ENCODE data around the gene TSPAN32. TPM values are rescaled to one million over a fixed set of nuclear protein-coding genes. Genes with fewer than 3 reads are reported as not detected.
"Not testable (repeated sequence)": the region's sequence is repeated elsewhere in the genome, so short reads cannot be mapped to it uniquely, and the experiment has no call there.

The TSPAN32 gene
- total and polyA plus RNA-seq, 10 of the 15 experiments (the other 5 are each of a cell fraction or from before 2014, with no cell fraction given) = 0.08 TPM; not detected in 9

- TF ChIP-seq ZNF592 (IDR thresholded peaks at IDR 0.05) = no peak
- TF ChIP-seq TCF7 (IDR thresholded peaks at IDR 0.05; ENCODE audit: borderline replicate concordance) = no peak
- no peak for TF ChIP-seq TCF12 (IDR thresholded peaks at IDR 0.05; ENCODE audit: low read depth, low read length)
- no peak for TF ChIP-seq CBX5 (IDR thresholded peaks at IDR 0.05; ENCODE audit: low read depth)
- no peak for TF ChIP-seq RBBP5 (conservative IDR thresholded peaks at IDR 0.05)
- TF ChIP-seq KLF5 (IDR thresholded peaks at IDR 0.05; ENCODE audit: partially characterized antibody) = no peak
Observed at GRCh38 chr11:2363577-2364370, 62.0 kb downstream of the TSPAN32 start (continued).

- H3K27me3 ChIP-seq (replicated peaks in 1 of 2; ENCODE audit: control insufficient read depth in 2 of 2, insufficient read depth in 2 of 2, low read length in 1 of 2); H3K4me1 ChIP-seq (ENCODE audit: control insufficient read depth, insufficient read depth, low read length); SMC1A ChIA-PET (ENCODE audit: uncharacterized antibody, unreplicated experiment); intact Hi-C loops (cut with micrococcal nuclease; ENCODE audit: unreplicated experiment); BruUV-seq (replicated peaks); H3K27ac ChIP-seq (ENCODE audit: control insufficient read depth, insufficient read depth); H3K9ac ChIP-seq (ENCODE audit: control insufficient read depth, insufficient read depth, low read length); POLR2A ChIA-PET; H3K9me3 ChIP-seq (replicated peaks; ENCODE audit: control insufficient read depth, insufficient read depth, low read length); ATAC-seq; CTCF ChIA-PET; H2AFZ ChIP-seq (ENCODE audit: control insufficient read depth, low read depth, low read length); H3K36me3 ChIP-seq (ENCODE audit: control insufficient read depth in 2 of 2, insufficient read depth in 2 of 2, low read length in 1 of 2); H3K4me2 ChIP-seq (ENCODE audit: control insufficient read depth, insufficient read depth); FAIRE-seq; in situ Hi-C loops (cut with MboI); RAD21 ChIA-PET (ENCODE audit: unreplicated experiment); H4K20me1 ChIP-seq (ENCODE audit: control insufficient read depth, insufficient read depth); H3K4me3 ChIP-seq; DNase-seq (ENCODE audit: low read depth, low spot score); H3K79me2 ChIP-seq (ENCODE audit: control insufficient read depth, insufficient read depth, low read length): not testable (repeated sequence)
- WGBS (ENCODE audit: insufficient coverage, insufficient replicate concordance, low lambda C conversion rate, missing lambda C conversion rate) = 54% methylated on average over 10 of the region's 12 CpGs
Observed at GRCh38 chr11:2364386-2364785, 62.6 kb downstream of the TSPAN32 start.

Measured in GM12878 (cell line).